ENCODE results near the gene KRT83. TPM values are rescaled to one million over a fixed set of nuclear protein-coding genes. Genes with fewer than 3 reads are reported as not detected.

The KRT83 gene
- total RNA-seq, 2 donors from 2014 or later: not detected

- no peak overlapping the region for H3K4me3 ChIP-seq
- DNase-seq (ENCODE audit: low spot score): no peak
- no peaks in the 10 kb centered on the region for H3K27me3 ChIP-seq
- H3K27ac ChIP-seq: no peak overlapping the region
- peaks cover 0 to 8% of the 10 kb centered on the region in 2 donors for H3K4me1 ChIP-seq
- H3K9me3 ChIP-seq: no peaks in the 10 kb centered on the region
- TF ChIP-seq CTCF (IDR thresholded peaks at IDR 0.05): no peak
- H3K36me3 ChIP-seq: no peaks in the 10 kb centered on the region
Observed at GRCh38 chr12:52352951-52353350, 31.8 kb upstream of the KRT83 start.

GRCh38 chr12:52351196-52352059 lies 30.2 kb upstream of the KRT83 start:
- Histone ChIP-seq H3K4me3 (no peak overlapping the region), H3K4me1 (peaks cover 0 to 8% of the 10 kb centered on the region in 2 donors), H3K36me3 (no peaks in the 10 kb centered on the region), H3K27me3 (no peaks in the 10 kb centered on the region), H3K27ac (no peak overlapping the region), H3K9me3 (no peaks in the 10 kb centered on the region)
- TF ChIP-seq CTCF (IDR thresholded peaks at IDR 0.05): no peak
- no peak for DNase-seq (ENCODE audit: low spot score)

- peaks cover 0 to 8% of the 10 kb centered on the region in 2 donors for H3K4me1 ChIP-seq
- no peaks in the 10 kb centered on the region for H3K9me3 ChIP-seq
- DNase-seq (ENCODE audit: low spot score): no peak
- H3K4me3 ChIP-seq: no peak overlapping the region
- H3K27ac ChIP-seq: no peak overlapping the region
- TF ChIP-seq CTCF (IDR thresholded peaks at IDR 0.05): no peak
- no peaks in the 10 kb centered on the region for H3K36me3 ChIP-seq
- H3K27me3 ChIP-seq: no peaks in the 10 kb centered on the region
Observed at GRCh38 chr12:52350786-52351185, 29.6 kb upstream of the KRT83 start.

GRCh38 chr12:52350021-52350620 lies 28.9 kb upstream of the KRT83 start:
- Histone ChIP-seq H3K9me3 (no peaks in the 10 kb centered on the region), H3K4me1 (peaks cover 0 to 8% of the 10 kb centered on the region in 2 donors), H3K36me3 (no peaks in the 10 kb centered on the region), H3K27ac (no peak overlapping the region), H3K27me3 (no peaks in the 10 kb centered on the region), H3K4me3 (no peak overlapping the region)
- no peak for TF ChIP-seq CTCF (IDR thresholded peaks at IDR 0.05)
- no peak for DNase-seq (ENCODE audit: low spot score)

- H3K27me3 ChIP-seq: no peaks in the 10 kb centered on the region
- no peaks in the 10 kb centered on the region for H3K36me3 ChIP-seq
- no peaks in the 10 kb centered on the region for H3K9me3 ChIP-seq
- H3K27ac ChIP-seq: no peak overlapping the region
- no peak for TF ChIP-seq CTCF (IDR thresholded peaks at IDR 0.05)
- H3K4me3 ChIP-seq: no peak overlapping the region
- peaks cover 0 to 8% of the 10 kb centered on the region in 2 donors for H3K4me1 ChIP-seq
- no peak for DNase-seq (ENCODE audit: low spot score)
Observed at GRCh38 chr12:52349196-52349595, 28.0 kb upstream of the KRT83 start.
